ENCODE measurements around the gene ONECUT3. TPM values are rescaled to one million over a fixed set of nuclear protein-coding genes. Genes with fewer than 3 reads are reported as not detected.

ONECUT3 gene
- total RNA-seq, 1 donor from 2014 or later = not detected

DNA sequence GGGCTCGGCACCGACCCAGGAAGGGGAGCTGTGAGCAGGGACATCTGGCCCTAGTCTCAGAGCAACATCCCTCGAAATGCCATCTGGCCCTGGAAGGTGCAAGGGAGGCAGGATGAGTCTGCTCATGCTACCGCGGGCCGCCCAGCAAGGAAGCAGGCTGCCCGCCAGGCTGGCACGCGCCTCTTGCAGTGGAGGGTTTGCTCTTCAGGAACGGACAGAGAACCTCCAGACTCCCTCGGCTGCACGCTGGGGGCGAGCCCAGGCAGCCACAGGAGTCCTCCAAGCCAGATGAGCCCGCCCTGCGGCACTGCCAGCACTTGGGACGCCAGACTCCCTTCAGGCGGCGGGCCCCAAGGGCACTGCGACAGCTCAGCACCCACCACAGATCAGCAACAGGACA, 68.9 kb downstream of the ONECUT3 start:
- Histone ChIP-seq H3K27me3 (ENCODE audit: control insufficient read depth, insufficient read depth, low read length) (no peaks in the 10 kb centered on the region), H3K4me3 (ENCODE audit: low read depth, low read length) (no peak overlapping the region), H3K36me3 (ENCODE audit: control insufficient read depth, insufficient read depth, low read length) (peaks cover 2% of the 10 kb centered on the region)
- TF ChIP-seq, protein P1, sequence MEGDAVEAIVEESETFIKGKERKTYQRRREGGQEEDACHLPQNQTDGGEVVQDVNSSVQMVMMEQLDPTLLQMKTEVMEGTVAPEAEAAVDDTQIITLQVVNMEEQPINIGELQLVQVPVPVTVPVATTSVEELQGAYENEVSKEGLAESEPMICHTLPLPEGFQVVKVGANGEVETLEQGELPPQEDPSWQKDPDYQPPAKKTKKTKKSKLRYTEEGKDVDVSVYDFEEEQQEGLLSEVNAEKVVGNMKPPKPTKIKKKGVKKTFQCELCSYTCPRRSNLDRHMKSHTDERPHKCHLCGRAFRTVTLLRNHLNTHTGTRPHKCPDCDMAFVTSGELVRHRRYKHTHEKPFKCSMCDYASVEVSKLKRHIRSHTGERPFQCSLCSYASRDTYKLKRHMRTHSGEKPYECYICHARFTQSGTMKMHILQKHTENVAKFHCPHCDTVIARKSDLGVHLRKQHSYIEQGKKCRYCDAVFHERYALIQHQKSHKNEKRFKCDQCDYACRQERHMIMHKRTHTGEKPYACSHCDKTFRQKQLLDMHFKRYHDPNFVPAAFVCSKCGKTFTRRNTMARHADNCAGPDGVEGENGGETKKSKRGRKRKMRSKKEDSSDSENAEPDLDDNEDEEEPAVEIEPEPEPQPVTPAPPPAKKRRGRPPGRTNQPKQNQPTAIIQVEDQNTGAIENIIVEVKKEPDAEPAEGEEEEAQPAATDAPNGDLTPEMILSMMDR (IDR thresholded peaks at IDR 0.05; ENCODE audit: insufficient read depth, low read length, poor library complexity, severe bottlenecking) = no peak
- DNase-seq (ENCODE audit: low read depth) = no peak

DNA sequence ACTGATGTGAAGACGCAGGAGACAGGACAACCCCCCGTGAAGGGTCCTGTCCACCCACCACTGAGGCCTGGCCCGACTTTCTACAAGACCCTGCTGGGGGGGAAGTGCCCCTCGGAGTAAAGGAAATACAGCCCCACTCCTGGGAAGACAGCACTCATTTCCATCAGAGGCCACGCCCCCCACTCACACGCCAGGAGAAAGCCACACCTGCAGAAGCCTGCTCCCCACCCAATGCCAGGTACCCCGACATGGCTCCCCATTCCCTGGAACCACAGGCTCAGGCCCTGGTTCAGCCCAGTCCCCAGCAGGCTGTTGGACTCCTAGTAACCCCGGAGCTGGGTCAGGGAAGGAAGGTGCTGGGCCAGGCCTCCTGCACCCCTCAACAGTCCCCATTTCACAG, 69.7 kb downstream of the ONECUT3 start:
- H3K27me3 ChIP-seq (ENCODE audit: control insufficient read depth, insufficient read depth, low read length) = no peaks in the 10 kb centered on the region
- no peak for DNase-seq (ENCODE audit: low read depth)
- TF ChIP-seq, protein P1 (IDR thresholded peaks at IDR 0.05; ENCODE audit: insufficient read depth, low read length, poor library complexity, severe bottlenecking) = no peak
- H3K36me3 ChIP-seq (ENCODE audit: control insufficient read depth, insufficient read depth, low read length) = peaks cover 2% of the 10 kb centered on the region
- H3K4me3 ChIP-seq (ENCODE audit: low read depth, low read length) = no peak overlapping the region

DNA sequence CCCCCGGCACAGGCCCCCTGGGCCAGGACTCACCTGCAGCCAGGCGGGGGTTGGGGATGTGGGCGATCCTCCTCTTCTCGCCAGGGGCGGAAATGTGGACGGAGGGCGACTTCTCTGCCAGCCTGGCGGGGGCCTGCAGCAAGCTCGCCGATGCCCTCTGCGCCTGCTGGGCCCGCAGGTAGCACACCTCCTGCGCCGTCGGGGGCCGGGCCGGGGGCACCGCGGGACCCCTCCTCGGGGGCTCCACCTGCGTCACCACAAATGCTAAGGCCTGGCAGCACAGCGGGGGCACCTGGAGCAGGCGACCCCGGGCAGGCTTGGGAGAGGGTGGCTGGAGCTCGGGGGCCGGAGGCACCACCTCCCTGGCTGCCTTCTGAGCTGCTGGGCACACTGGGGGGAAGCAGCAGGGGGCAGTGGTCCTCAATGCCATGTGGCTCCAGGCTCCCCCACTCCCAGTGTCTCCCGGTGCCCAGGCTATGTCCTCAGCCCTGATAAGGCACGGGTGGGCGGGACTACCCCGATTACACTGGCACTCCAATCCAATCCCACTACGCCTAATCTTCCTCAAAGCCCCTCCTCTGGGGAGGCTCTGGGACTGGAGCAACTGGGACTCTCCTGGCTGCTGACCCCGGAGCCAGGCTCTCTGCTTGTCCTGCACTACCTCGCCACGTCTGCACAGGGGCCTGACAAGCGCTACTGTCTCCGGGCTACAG, 70.4 kb downstream of the ONECUT3 start:
- Histone ChIP-seq H3K4me3 (ENCODE audit: low read depth, low read length) (no peak overlapping the region), H3K27me3 (ENCODE audit: control insufficient read depth, insufficient read depth, low read length) (no peaks in the 10 kb centered on the region), H3K36me3 (ENCODE audit: control insufficient read depth, insufficient read depth, low read length) (no peaks in the 10 kb centered on the region)
- DNase-seq (ENCODE audit: low read depth) = no peak
- TF ChIP-seq, protein P1 (IDR thresholded peaks at IDR 0.05; ENCODE audit: insufficient read depth, low read length, poor library complexity, severe bottlenecking) = no peak

DNA sequence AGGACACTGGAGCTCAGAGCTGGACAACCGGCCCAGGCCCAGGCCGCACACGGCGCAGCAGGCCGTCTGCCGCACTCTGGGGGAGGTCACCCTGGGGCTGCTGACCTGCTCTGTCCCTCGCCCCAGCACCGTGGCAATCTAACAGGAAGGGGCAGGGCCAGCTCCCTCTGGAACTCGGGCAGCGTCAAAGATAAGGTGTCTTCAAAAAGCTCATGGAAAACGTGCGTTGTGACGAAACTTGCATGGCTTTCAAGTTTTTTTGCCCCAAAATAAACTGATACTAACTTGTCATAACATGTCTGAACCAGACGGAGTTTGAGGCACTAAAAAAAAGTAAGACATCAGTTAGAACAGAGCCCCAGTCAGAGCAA, 70.9 kb downstream of the ONECUT3 start:
- no peak overlapping the region for H3K4me3 ChIP-seq (ENCODE audit: low read depth, low read length)
- no peaks in the 10 kb centered on the region for H3K36me3 ChIP-seq (ENCODE audit: control insufficient read depth, insufficient read depth, low read length)
- H3K27me3 ChIP-seq (ENCODE audit: control insufficient read depth, insufficient read depth, low read length) = no peaks in the 10 kb centered on the region
- TF ChIP-seq, protein P1 (IDR thresholded peaks at IDR 0.05; ENCODE audit: insufficient read depth, low read length, poor library complexity, severe bottlenecking) = no peak
- DNase-seq (ENCODE audit: low read depth) = no peak

DNA sequence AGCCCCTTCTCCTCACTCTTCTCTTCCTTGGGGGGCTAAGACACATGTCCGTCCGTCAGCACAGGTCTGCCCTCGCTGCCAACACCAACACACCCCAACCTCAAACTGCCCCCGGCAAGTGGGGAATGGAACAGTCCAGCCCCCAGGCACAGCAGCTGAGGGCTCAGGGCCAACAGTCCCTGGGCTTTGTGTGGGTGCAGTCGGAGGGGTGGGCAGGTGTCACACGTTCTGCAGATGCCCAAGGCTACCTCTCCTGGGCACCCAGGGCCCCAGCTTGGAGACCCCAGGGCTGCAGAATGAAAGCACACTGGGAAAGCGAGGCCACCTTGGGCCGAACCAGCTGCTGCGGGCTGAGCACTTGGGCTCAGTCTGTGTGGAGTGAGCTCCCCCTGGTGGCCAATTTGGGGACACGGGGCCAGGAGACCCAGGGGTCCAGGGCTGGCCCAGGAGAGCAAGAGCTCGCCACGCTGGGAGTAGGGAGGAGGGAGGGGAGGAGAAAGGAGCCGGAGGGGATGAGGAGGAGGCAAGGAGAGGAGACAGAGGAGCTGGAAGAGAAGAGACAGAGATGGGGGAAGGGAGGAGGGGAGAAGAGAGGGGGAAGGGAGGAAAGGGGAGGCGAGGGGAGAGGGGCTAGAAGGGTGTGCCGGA, 72.7 kb downstream of the ONECUT3 start:
- H3K4me3 ChIP-seq (ENCODE audit: low read depth, low read length) = no peak overlapping the region
- DNase-seq (ENCODE audit: low read depth) = no peak
- TF ChIP-seq, protein P1 (IDR thresholded peaks at IDR 0.05; ENCODE audit: insufficient read depth, low read length, poor library complexity, severe bottlenecking) = peak; percentile 92

More for the DNA sequence above, 72.7 kb downstream of the ONECUT3 start:
- no peaks in the 10 kb centered on the region for H3K36me3 ChIP-seq (ENCODE audit: control insufficient read depth, insufficient read depth, low read length)
- no peaks in the 10 kb centered on the region for H3K27me3 ChIP-seq (ENCODE audit: control insufficient read depth, insufficient read depth, low read length)
